NCI-H460 (cell line): ENCODE results near the gene NBPF6. TPM values are rescaled to one million over a fixed set of nuclear protein-coding genes. Genes with fewer than 3 reads are reported as not detected.
"Not testable (repeated sequence)": the region's sequence is repeated elsewhere in the genome, so short reads cannot be mapped to it uniquely, and the experiment has no call there.

Experiments used
- DNase-seq: peaks from one replicate; pipeline ENCODE4 v3.0.0-alpha.2; 2016; ENCODE audit warnings: low read depth; ENCODE audit errors: extremely low read depth
- polyA plus RNA-seq: library from polyadenylated mRNA; depleted of rRNA; stranded (reverse); fragments of >200 nt; gene quantifications from 2 replicates; pipeline ENCODE4 v1.2.3, GENCODE V29; 2014; cell fraction: nucleus; rRNA removed
- total RNA-seq: library from RNA; depleted of rRNA; stranded (reverse); fragments of >200 nt; shearing (Covaris generic); gene quantifications from 2 replicates; pipeline ENCODE4 v1.2.3, GENCODE V29; 2014; rRNA removed

Gene NBPF6, protein sequence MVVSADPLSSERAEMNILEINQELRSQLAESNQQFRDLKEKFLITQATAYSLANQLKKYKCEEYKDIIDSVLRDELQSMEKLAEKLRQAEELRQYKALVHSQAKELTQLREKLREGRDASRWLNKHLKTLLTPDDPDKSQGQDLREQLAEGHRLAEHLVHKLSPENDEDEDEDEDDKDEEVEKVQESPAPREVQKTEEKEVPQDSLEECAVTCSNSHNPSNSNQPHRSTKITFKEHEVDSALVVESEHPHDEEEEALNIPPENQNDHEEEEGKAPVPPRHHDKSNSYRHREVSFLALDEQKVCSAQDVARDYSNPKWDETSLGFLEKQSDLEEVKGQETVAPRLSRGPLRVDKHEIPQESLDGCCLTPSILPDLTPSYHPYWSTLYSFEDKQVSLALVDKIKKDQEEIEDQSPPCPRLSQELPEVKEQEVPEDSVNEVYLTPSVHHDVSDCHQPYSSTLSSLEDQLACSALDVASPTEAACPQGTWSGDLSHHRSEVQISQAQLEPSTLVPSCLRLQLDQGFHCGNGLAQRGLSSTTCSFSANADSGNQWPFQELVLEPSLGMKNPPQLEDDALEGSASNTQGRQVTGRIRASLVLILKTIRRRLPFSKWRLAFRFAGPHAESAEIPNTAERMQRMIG
- not detected in 2 replicates for total RNA-seq
- polyA plus RNA-seq, result not detected in 2 replicates

DNA sequence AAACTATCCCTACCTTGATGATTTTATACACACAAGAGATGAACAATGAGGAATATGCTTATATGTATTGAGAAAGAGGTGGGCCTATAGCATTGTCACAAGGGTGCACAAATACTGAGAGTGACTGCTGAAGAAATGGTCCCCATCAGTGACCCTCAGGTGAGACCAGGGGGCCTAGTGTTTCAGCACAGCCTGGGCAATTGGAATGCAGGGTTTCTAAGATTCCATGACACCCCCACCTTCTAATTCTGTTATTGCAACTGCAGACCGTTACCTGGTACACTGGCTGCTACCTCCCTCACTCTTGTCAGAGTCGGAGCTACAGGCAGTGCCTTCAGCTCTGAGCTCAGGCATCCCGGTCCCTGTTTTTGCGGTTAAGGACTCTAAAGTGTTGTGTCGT, at the start of gene NBPF6:
TSS of gene NBPF6 (plus strand) at position 301 of the 400 bp plus-strand sequence. CDS start 259 bp downstream, outside the sequence.
- DNase-seq, result not testable (repeated sequence)

DNA sequence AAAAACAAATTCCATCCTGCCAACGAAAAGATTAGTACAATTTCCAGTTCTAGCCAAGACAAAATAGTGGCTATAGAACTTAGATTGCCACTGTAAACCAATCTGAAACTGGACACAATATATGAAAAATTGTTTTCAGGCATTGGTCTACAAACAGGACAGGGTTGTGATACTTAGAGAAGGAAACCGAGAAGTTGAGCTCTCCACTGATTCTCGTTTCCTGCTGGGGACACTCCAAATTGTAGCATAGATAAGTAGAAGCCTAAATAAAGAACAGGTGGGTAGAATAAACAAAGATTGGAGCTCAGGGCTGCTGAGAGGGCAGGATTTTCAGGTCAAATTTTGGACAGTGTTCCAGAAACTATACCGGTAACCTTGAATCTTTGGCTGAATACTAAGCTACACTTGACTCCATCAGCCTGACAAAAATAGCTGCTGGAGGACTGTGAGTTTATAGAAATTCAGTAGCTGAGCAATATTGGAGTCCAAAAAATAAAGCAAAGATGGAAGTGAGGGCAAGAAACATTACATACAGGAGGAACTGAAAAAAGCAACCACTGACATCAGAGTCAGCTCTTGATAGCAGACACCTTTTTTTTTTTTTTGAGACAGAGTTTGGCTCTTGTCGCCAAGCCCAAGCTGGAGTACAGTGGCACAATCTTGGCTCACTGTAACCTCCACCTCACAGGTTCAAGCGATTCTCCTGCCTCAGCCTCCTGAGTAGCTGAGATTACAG, 38.9 kb upstream of the NBPF6 start:
- DNase-seq, result not testable (repeated sequence)

DNA sequence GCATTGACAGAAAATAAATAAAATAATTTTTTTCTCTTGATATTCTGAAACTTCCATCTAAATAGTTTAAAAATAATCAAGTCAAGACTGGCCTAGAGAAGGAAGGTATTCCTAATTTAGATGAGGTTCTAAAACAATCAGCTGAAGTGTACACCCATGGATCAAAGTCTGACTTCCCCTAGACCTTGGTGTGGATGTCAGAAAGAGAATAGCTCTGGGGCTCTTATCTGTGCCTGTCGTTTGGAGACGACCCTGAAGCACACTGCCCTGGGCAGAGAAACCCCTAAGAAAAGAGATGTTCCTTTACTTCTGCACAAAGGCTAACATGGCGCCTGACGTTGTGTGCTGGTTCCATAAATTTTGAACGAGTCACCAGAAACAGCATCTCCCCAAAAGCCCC, 30.0 kb upstream of the NBPF6 start:
- not testable (repeated sequence) for DNase-seq

DNA sequence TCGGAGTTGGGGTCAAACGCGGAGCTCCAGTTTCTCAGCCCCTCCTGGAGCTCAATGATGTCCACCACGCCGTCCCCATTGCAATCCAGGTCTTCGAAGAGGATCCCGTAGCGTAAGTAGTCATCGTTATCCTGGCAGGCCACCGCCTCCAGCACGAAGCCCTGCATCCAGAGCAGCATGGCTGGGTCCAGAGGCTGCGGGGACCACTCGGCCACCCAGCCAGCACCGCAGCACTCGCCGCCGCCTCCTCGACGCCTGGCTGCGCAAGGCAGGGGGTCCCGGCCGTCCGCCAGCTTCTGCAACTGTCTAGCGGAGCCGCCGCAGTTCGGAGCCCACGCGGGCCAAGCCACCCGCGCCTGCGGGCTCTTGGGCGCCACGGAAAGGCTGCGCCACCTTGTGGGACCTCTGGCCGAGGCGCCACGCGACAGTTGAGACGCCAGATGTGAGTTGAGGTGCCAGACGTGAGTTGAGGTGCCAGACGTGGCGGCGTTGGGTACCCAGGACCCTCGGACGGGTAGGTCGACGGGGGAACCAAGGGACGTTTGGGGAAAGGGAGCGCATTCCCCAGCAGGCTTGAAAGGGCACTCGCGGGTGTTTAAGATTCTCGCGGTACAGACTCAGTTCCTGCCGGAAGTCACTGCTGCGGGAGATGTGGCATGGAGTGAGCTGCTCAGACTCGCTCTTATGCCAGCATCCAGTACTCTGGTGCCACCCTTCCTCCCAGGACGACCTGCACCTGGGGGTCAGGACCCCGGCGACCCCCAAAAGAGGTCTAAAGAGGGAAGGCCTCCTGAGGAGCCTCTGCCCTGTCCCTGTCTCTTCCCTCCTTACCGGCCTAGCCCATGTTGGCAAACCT, 28.9 kb upstream of the NBPF6 start:
- DNase-seq, result not testable (repeated sequence)

DNA sequence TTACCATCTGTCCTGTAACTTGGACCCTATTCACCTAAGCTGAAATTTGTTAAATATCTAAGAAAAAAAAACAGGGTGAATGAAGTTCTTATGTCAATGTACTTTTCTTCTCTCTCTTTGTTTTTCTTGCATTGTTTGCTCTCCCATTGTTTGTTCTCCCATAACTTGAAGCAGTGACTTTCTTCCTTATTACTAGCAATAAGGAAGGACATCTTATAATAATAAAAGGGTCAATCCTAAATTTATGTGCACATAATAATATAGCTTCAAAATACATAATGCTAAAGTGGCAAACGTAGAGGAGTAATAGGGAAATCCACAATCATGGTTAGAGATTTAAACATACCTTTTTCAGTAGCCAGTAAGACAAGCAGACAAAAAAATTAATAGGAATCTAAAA, 23.3 kb upstream of the NBPF6 start:
- DNase-seq, result not testable (repeated sequence)

DNA sequence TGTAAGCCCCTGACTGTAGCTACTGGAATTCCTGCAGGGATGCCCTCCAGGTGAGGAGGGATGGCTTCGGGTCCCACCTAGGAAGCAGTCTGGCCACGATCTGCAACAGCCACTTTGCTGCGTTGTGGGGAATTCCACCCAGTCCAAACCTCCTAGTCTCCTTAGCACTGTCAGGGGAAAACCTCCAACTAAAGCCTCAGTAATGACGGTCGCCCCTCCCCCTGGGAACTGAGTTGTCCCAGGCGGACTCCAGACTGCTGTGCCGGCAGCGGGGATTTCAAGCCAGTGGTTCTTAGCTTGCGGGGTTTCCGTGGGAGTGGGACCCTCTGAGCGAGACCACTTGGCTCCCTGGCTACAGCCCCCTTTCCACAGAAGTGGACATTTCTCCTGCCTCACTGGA, 18.1 kb upstream of the NBPF6 start:
- DNase-seq, result not testable (repeated sequence)

DNA sequence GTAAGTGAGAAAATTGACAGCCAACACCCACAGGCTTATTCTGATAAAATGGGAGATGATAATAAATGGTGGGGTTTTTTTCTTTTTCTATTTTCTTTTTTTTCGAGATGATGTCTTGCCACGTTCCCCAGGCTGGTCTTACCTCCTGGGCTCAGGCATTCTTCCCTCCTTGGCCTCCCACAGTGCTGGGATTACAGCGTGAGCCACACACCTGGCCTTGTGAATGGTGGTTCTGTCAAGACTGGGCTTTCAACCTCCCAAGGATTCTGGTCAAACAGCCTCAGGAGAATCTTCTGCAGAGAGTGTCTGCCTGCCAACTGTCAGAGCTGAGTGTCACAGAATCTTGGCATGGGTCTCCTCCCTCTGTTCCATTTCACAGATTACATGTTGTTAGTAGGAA, 16.7 kb upstream of the NBPF6 start:
- DNase-seq, result not testable (repeated sequence)

DNA sequence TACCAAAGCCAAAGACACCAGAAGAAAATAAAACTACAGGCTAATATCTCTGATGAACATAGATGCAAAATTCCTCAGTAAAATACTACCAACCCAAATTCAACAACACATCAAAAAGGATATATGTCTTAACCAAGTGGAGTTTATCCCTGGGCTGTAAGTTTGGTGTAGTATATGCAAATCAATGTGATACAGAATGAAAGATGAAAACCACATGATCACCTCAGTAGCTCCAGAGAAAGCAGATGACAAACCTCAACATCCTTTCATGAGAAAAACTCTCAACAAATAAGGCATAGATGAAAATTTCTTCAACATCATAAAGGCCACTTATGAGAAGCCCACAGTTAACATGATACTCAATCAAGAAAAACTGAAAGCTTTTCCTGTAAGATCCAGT, 11.6 kb upstream of the NBPF6 start:
- not testable (repeated sequence) for DNase-seq

DNA sequence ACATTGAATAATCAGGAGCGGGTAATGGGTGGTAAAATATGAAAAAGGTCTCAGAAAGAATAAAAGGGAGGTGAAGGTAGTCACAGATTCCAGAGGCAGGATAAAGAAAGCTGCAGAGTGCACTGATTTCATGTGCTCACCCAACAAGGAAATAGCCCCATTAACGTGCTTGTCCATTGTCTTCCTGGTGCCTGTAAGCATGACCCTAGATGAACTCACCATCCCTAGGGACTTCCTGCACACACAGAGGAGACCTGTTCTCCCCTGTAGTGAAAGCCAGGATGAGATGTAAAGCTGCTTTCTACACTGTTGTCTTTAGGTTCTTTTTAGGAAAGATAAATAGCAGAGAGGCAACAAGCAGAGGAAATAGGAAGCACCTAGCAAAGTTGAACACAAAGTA, 4.4 kb downstream of the NBPF6 start:
- DNase-seq, result not testable (repeated sequence)

DNA sequence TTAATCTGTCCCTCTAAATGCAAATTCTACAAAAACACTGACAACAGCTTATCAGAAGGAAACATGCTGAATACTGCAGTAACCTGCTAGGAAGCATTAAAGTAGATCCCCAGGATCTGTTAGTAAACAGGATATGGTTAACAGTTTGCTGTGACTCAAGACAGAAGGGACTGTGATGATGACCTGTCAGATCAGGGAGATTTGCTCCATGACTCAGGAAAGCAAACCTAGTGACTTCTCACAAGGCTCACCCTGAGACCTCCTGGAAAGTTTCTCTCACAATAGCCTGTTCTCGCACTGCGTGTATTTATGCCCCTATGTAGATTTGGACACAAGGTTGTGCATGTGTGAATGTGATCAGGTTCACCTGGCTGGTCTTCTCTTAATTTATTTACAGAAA, 8.5 kb downstream of the NBPF6 start:
- DNase-seq, result not testable (repeated sequence)

DNA sequence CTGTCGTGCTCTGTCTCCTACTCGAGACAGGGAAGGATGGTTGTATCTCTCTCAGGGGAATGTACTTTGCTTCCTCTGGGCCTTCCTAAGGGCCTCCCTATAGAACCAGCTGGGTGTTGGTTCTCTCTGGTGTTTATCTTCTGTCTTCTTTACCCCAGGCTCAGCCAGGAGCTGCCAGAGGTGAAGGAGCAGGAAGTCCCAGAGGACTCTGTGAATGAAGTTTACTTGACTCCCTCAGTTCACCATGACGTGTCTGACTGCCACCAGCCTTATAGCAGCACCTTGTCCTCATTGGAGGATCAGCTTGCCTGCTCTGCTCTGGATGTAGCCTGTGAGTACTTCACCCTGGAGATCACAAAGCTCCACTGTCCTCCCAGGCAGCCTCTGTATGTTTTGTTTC, 11.6 kb downstream of the NBPF6 start:
- not testable (repeated sequence) for DNase-seq

DNA sequence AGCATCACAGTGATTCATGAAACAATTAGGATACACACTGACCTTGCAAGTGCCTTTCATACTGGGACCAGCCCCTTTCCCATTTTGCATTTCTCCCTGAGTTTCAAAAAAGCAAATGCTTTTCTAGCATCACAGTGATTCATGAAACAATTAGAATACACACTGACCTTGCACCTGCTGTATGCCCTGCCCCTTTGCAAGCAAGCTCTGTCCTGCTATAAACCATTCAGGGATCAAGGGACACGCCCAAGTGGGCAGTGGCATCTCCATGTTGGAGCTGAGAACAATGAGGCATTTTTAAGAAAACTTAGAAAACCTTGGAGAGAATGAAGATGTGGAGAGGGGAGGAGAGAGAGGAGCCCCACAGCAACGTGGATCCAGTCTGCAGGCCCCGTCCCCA, 13.8 kb downstream of the NBPF6 start:
- DNase-seq, result not testable (repeated sequence)

DNA sequence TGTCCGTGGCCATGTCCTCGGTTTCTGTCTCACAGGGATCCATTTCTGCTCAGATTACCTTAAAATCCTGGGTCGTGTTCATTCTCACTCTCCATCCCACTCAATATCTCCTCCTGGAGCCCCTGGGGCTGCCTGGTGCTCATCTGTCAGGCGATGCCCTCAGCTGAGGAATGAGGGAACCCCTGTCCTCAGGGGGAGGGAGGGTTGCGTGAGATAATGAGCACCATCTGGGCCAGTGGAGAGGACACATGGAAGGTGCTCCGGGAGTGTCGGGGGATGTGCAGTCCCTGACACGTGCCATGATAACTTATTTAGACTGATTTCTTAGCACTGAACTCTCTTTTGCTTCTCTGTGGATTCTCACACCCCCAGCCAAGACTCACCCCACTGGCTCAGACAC, 16.0 kb downstream of the NBPF6 start:
- DNase-seq, result not testable (repeated sequence)

DNA sequence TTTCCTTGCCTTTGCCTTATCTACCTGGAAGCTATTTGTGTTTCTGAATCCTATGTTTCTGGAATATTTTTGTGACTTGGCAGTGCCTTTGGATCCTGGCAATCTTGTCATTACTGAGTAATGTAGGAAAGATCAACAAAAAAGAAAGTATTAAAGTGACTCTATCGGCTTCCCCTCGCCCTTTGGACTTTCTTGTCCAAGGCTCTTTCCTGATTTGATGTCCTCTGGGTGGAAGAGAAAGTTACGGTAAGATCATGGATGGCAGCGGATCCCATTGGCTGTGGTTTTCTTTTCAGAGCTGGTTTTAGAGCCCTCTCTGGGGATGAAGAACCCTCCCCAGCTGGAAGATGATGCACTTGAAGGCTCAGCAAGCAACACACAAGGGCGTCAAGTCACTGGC, 17.0 kb downstream of the NBPF6 start:
- not testable (repeated sequence) for DNase-seq

DNA sequence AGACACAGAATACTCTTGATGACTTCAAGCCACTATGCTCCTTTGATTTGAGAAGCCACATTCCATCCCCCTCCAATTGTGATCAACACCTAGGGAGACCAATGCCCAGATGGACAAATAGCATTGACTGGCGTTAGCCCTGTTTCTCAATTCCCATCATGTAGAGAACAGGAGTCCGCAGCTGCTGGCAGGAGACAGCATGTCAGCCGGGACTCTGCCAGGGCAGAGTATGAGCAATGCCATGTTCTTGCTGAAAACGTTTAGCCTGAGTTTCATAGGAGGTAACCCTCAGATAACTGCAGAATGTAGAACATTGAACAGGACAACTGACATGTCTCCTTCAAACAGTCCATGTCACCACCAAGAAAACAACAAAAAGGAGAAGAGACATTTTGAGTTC, 20.6 kb downstream of the NBPF6 start:
- DNase-seq, result not testable (repeated sequence)

DNA sequence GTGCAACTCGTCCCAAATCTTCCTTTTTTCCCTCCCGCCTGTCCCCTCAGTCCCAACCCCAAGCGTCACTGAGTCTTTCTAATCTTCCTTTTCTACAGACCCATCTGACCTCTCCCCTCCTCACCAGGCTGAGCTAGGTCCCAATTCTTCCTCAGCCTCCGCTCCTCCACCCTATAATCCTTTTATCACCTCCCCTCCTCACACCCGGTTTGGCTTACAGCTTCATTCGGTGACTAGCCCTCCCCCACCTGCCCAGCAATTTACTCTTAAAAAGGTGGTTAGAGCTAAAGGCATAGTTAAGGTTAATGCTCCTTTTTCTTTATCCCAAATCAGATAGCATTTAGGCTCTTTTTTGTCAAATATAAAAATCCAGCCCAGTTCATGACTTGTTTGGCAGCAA, 24.4 kb downstream of the NBPF6 start:
- not testable (repeated sequence) for DNase-seq

DNA sequence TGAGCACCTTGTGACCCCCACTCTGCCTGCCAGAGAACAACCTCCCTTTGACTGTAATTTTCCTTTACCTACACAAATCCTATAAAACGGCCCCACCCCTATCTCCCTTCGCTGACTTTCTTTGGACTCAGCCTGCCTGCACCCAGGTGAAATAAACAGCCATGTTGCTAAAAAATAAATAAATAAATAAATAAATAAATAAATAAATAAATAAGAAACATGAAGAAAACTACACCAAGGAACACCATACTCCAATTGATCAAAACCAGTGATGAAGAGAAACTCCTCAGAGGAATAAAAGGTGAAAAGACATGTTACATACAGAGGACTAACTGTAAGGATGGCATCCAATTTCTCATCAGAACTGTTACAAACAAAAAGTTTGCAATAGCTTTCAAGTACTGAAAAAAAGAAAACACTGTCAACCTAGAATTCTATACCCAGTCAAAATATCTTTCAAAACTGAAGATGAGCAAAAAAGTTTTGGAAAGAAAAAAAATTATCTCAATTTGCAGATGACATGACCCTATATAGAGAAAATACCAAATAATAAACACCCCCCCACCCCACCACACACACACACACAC, 28.4 kb downstream of the NBPF6 start:
- no peak for DNase-seq

DNA sequence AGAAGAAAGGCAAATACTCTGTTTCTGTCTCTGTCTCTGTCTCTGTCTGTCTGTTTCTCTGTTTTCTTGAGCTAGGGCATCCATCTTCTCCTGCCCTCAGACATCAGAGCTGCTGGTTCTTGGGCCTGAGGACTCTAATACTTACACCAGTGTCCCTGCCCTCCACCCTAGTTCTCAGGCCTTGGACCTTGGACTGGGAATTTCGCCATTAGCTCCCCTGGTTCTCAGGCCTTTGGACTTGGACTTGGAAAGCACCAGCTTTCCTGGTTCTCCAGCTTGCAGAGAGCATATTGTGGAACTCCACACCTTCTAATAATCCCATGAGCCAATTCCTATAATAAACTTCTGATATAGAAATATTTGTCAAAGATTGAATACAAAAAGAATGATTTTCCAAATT, 32.6 kb downstream of the NBPF6 start:
- DNase-seq, result no peak

DNA sequence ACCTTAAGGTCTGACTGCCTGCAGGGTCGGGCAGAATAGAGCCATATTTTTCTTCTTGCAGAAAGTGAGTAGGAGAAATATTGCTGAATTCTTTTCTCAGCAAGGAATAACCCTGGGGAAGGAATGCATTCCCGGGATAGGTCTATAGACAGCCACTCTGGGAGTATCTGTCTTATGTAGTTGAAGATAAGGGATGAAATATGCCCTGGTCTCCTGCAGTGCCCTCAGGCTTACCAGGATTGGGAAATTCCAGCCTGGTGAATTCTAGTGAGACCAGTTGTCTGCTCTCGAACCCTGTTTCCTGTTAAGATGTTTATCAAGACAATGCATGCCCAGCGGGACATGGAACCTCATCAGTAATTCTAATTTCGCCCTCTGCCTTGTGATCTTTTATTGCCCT, 35.8 kb downstream of the NBPF6 start:
- not testable (repeated sequence) for DNase-seq

DNA sequence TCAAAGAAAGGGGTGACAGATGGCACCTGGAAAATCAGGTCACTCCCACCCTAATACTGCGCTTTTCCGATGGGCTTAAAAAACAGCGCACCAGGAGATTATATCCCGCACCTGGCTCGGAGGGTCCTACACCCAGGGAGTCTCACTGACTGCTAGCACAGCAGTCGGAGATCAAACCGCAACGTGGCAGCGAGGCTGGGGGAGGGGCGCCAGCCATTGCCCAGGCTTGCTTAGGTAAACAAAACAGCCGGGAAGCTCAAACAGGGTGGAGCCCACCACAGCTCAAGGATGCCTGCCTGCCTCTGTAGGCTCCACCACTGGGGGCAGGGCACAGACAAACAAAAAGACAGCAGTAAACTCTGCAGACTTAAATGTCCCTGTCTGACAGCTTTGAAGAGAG, 36.6 kb downstream of the NBPF6 start:
- DNase-seq, result not testable (repeated sequence)
